GM19193 (cell line): ENCODE data around the gene TMEM190.

ENCODE experiments used
- POLR2A ChIP-seq: IDR thresholded peaks from 4 replicates; pipeline ENCODE4 v1.6.1; 2011; ENCODE audit not compliant: insufficient read depth, insufficient read length; ENCODE audit errors: extremely low read depth

TMEM190 gene

GRCh38 chr19:55377356-55378131 lies 918 bp downstream of the TMEM190 start:
- TF ChIP-seq POLR2A, result no peak

GRCh38 chr19:55379174-55379573 lies 2.5 kb downstream of the TMEM190 start:
- TF ChIP-seq POLR2A, result no peak

- TF ChIP-seq POLR2A, result no peak
Observed at GRCh38 chr19:55382013-55382412, 5.4 kb downstream of the TMEM190 start.

GRCh38 chr19:55382522-55383054 lies 6.0 kb downstream of the TMEM190 start:
- TF ChIP-seq POLR2A, result no peak

- peak; percentile 55 for TF ChIP-seq POLR2A
Observed at GRCh38 chr19:55383279-55384130, 6.9 kb downstream of the TMEM190 start.

GRCh38 chr19:55384131-55384919 lies 7.7 kb downstream of the TMEM190 start, which contains the start of gene TMEM238:
Gene TMEM238 (minus strand): TSS chr19:55384292. CDS start chr19:55384259, 33 bp downstream.
- no peak for TF ChIP-seq POLR2A

- TF ChIP-seq POLR2A, result no peak
Observed at GRCh38 chr19:55384920-55385723, 8.5 kb downstream of the TMEM190 start.

- TF ChIP-seq POLR2A, result peak; percentile 100
Observed at GRCh38 chr19:55385724-55386492, 9.3 kb downstream of the TMEM190 start, which contains the start of gene RPL28. Gene RPL28 (plus strand): TSS chr19:55385932. CDS start chr19:55386358, 426 bp downstream.

GRCh38 chr19:55386493-55386971 lies 9.9 kb downstream of the TMEM190 start:
- TF ChIP-seq POLR2A, result no peak

- no peak for TF ChIP-seq POLR2A
Observed at GRCh38 chr19:55387736-55388497, 11.3 kb downstream of the TMEM190 start.

- TF ChIP-seq POLR2A, result peak; percentile 27
Observed at GRCh38 chr19:55389386-55390317, 13.0 kb downstream of the TMEM190 start.
